ENCODE measurements around the gene KLB.
"Not testable (repeated sequence)": the region's sequence is repeated elsewhere in the genome, so short reads cannot be mapped to it uniquely, and the experiment has no call there.

The KLB gene

DNA sequence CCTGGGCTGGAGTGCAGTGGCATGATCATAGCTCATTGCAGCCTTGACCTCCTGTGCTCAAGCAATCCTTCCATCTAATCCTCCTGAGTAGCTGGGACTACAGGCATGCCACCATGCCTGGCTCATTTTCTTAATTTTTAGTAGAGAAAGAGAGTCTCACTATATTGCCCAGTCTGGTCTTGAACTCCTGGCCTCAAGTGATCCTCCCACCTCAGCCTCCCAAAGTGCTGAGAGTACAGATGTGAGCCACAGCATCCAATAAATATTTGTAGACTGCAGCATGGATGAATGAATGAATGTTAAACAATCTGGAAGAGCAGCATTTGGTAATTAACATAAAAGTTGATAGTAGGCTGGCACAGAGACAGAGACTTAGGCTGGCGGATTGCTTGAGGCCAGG is 20.0 kb downstream of the KLB start:
- no peak for DNase-seq (ENCODE audit: low read depth)

- DNase-seq (ENCODE audit: low read depth), result no peak
These were observed 20.9 kb downstream of the KLB start for GRCh38 chr4:39427520-39428114.

DNA sequence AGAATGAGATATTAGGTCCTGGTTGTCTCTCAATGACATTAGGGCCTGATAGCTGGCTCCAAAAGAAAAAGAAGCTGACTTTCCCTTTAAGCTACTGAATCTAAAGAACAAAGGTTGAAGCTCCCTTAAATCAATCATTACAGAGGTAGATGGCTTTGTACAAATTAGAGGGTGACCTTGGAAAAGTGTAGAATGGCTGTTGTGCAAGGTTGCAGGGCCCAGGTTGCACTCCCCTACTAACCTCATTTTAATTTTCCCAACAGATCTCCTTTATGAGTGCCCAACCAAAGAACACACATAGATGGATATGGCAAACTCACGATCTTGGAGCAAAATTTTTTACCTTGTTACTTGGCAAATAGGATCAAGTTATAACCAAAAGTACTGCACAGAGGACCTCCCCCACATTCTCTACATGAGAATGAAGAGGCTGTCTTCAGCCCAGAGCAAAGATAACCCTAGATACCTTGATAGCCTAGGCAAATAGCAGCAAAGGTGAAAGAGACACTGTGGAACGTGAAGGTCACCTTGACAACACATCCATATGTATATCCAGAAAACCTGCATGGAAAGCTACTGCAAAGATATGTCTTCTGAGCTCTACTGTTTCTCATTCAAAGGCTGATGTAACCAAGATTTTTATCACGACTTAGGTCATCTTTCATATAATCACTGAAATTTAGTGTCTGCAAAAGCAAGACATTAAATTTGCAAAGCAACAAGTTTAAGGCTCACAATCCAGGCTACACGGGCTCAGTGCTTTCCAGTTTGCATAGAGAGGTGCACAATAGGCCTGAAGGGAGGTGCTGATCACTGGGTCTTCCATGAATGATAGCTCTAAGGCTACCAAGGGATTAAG is 23.0 kb downstream of the KLB start:
- no peak for DNase-seq (ENCODE audit: low read depth)

- DNase-seq (ENCODE audit: low read depth), result no peak
These were observed 27.3 kb downstream of the KLB start for GRCh38 chr4:39433878-39434492.

- DNase-seq (ENCODE audit: low read depth), result no peak
These were observed 29.2 kb downstream of the KLB start for GRCh38 chr4:39435659-39436563.

DNA sequence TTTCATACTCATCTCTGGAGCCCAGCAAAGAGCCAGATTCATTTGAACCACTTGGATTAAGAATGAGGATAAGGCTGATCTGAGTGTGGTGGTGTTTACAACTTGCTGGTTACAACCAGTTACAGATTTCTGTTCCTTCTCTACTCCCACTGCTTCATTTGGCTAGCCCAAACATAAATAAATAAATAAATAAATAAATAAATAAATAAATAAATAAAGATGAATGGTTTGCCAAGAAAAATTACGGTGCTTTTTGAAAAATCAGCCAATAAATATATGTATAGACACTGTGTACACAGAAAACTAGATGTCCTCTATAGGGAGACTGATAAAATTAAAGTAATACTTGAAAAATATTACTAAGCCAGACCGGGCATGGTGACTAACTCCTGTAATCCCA is 34.9 kb downstream of the KLB start:
- no peak for DNase-seq (ENCODE audit: low read depth)

GRCh38 chr4:39442998-39443397 is 36.3 kb downstream of the KLB start:
- no peak for DNase-seq (ENCODE audit: low read depth)

DNA sequence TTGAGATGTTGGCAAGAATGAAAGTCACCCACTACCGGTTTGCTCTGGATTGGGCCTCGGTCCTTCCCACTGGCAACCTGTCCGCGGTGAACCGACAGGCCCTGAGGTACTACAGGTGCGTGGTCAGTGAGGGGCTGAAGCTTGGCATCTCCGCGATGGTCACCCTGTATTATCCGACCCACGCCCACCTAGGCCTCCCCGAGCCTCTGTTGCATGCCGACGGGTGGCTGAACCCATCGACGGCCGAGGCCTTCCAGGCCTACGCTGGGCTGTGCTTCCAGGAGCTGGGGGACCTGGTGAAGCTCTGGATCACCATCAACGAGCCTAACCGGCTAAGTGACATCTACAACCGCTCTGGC is 39.7 kb downstream of the KLB start:
- no peak for DNase-seq (ENCODE audit: low read depth)

GRCh38 chr4:39446842-39447573 is 40.3 kb downstream of the KLB start:
- peak; percentile 24 for DNase-seq (ENCODE audit: low read depth)

GRCh38 chr4:39450618-39451017 is 43.9 kb downstream of the KLB start:
- no peak for DNase-seq (ENCODE audit: low read depth)

DNA sequence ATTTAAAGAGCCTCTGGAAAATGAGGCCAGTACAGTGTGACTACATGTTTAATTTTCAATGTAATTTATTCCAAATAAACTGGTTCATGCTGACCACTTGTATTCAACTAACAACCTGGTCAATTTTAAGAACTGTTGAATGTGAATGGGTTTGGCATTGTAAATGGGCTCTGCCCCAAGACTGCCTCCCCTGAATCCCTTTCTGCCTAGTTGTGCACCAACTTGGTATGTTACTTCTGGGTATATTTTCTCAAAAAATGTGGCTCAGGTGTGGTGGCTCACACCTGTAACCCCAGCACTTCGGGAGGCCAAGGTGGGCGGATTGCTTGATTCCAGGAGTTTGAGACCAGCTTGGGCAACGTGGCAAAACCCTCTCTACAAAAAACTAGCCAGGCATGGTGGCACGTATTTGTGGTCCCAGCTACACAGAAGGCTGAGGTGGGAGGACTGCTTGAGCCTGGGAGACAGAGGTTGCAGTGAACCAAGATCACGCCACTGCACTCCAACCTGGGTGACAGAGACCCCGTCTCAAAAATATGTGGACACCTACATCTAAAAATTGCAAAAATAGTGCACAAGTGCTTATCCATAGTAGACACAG is 44.8 kb downstream of the KLB start:
- DNase-seq (ENCODE audit: low read depth), result no peak

- DNase-seq (ENCODE audit: low read depth), result no peak
These were observed 45.6 kb downstream of the KLB start for GRCh38 chr4:39452153-39452859.

- no peak for DNase-seq (ENCODE audit: low read depth)
These were observed 46.3 kb downstream of the KLB start for GRCh38 chr4:39452860-39453587.

DNA sequence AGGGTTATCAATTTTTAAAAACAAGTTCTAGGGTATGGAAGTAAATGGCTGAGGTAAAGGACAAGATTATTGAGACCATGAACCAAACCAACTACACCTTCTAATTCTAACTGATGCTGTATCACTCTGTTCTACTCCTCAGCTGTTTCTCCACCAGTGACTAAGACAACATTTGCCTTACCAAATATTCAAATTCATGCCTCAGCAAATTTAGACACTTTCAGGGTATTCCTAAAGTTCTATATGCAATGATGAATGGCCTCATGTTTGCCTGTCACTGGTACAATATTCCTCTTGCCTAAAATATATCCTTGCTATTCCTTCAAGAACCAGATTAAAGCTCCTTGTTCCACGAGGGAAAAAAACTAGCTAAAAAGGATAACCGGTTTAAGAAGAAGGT is 47.0 kb downstream of the KLB start:
- DNase-seq (ENCODE audit: low read depth), result no peak

DNA sequence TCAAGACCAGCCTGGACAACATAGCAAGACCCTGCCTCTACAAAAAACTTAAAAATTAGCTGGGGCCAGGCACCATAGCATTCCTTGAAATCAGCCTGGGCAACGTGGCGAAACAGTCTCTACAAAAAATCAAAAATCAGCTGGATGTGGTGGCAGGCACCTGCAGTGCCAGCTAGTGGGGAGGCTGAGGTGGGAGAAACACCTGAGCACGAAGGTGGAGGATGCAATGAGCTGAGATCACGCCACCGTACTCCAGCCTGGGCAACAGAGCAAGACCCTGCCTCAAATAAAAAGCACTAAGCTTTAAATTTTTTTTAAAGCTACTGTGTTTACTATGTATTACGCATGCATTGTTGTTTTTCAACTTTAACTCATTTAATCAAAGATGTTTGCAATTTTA is 48.8 kb downstream of the KLB start:
- no peak for DNase-seq (ENCODE audit: low read depth)

GRCh38 chr4:39456946-39457763 is 50.4 kb downstream of the KLB start:
- DNase-seq (ENCODE audit: low read depth), result no peak

GRCh38 chr4:39458161-39458504 is 51.4 kb downstream of the KLB start:
- DNase-seq (ENCODE audit: low read depth), result not testable (repeated sequence)

DNA sequence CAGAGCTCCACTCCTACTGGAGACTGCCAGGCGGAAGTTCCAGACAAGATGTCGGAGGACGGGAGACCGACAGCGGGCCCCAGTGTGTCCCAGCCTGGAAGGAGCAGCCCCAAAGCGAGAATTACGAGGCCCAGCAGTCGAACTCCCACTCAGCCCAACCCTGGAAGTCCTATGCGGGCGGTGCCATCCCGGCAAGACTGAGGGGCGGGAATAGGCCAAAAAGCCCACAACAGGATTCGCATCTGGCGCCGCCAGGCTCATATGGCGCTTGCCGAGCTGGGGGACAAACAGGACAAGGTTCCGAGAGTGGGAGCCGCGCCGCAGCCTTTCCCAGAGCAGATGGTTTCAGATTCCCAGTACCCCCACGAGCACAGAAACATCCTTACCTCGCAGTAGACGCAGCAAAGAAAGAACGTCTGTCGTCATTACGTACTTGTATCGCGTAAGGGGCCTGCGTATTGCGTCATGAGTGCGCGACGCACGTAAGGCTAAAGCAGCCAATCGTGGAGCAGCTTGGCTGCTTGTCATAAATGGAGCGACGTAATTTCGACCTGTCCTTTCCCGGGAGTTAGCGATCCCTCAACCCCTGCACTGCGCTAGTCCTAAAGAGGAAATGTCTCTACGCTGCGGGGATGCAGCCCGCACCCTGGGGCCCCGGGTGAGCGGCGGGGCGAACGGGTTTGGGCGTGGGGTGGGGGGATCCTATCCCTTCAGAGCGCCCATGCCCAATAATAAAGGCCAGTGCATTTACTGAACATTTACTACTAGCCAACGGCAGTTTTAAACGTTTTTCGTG is 52.0 kb downstream of the KLB start, which contains the start of the genes LIAS and RPL9:
Gene LIAS (plus strand): TSS at position 552 of the 796 bp plus-strand sequence. CDS start 62 bp downstream, at position 614.
Gene RPL9 (minus strand): TSS at position 418 of the 796 bp plus-strand sequence. CDS start 483 bp downstream, outside the sequence.
- peak; percentile 99 for DNase-seq (ENCODE audit: low read depth)
